ENCODE measurements around the gene LYL1.

Gene LYL1

GRCh38 chr19:13056052-13056660, 46.5 kb downstream of the LYL1 start:
- DNase-seq (ENCODE audit: low read depth in 2 of 2) = no peak

- no peak for DNase-seq (ENCODE audit: low read depth in 2 of 2)
Observed at GRCh38 chr19:13055213-13056051, 47.2 kb downstream of the LYL1 start.

GRCh38 chr19:13054626-13055212, 47.9 kb downstream of the LYL1 start:
- no peak for DNase-seq (ENCODE audit: low read depth in 2 of 2)

- no peak for DNase-seq (ENCODE audit: low read depth in 2 of 2)
Observed at GRCh38 chr19:13053761-13054625, 48.7 kb downstream of the LYL1 start.

- DNase-seq (ENCODE audit: low read depth in 2 of 2) = no peak
Observed at GRCh38 chr19:13053238-13053637, 49.4 kb downstream of the LYL1 start.

- no peak for DNase-seq (ENCODE audit: low read depth in 2 of 2)
Observed at GRCh38 chr19:13052447-13053175, 50.0 kb downstream of the LYL1 start.

- DNase-seq (ENCODE audit: low read depth in 2 of 2) = no peak
Observed at GRCh38 chr19:13051557-13052165, 51.0 kb downstream of the LYL1 start.

- DNase-seq (ENCODE audit: low read depth in 2 of 2) = no peak
Observed at GRCh38 chr19:13050274-13050673, 52.4 kb downstream of the LYL1 start.
